ENCODE results near the gene NETO2. TPM values are rescaled to one million over a fixed set of nuclear protein-coding genes. Genes with fewer than 3 reads are reported as not detected.
"Not testable (repeated sequence)": the region's sequence is repeated elsewhere in the genome, so short reads cannot be mapped to it uniquely, and the experiment has no call there.

The NETO2 gene
- total and polyA plus RNA-seq, 3 experiments from 2014 or later, result 1.5 to 20.6 (median 19.3) TPM

- peaks cover 0 to 3% (median 2%) of the 10 kb centered on the region in 5 donors for H3K9me3 Mint-ChIP-seq
- Histone ChIP-seq H3K27ac (ENCODE audit: low read depth, low read length) (no peak overlapping the region), H3K27me3 (ENCODE audit: insufficient read depth, low read length, poor library complexity, severe bottlenecking) (no peaks in the 10 kb centered on the region), H3K9me3 (ENCODE audit: low read length) (no peaks in the 10 kb centered on the region), H3K36me3 (ENCODE audit: insufficient read depth, low read length) (no peaks in the 10 kb centered on the region), H3K4me3 (ENCODE audit: low read length) (no peak overlapping the region), H3K4me1 (ENCODE audit: insufficient read depth, low read length) (no peaks in the 10 kb centered on the region)
- H3K4me1 Mint-ChIP-seq, result no peaks in the 10 kb centered on the region
- peaks cover 4 to 6% of the 10 kb centered on the region in 2 donors for H3K27me3 Mint-ChIP-seq
- no peak for DNase-seq
- no peak overlapping the region for H3K4me3 Mint-ChIP-seq
- POLR2A ChIA-PET, result no interaction called here
- H3K36me3 Mint-ChIP-seq, result no peaks in the 10 kb centered on the region
- no peak overlapping the region for H3K27ac Mint-ChIP-seq
- CTCF ChIA-PET, result interaction anchor here (0.6 kb wide), 1 partner anchor 73 kb away, joined by 3 read pairs; no protein-coding TSS in a partner anchor
Observed at GRCh38 chr16:47060596-47060995, 83.1 kb downstream of the NETO2 start.

GRCh38 chr16:47059991-47060390, 83.8 kb downstream of the NETO2 start:
- Histone ChIP-seq H3K36me3 (ENCODE audit: insufficient read depth, low read length) (no peaks in the 10 kb centered on the region), H3K27ac (ENCODE audit: low read depth, low read length) (no peak overlapping the region), H3K27me3 (ENCODE audit: insufficient read depth, low read length, poor library complexity, severe bottlenecking) (no peaks in the 10 kb centered on the region), H3K9me3 (ENCODE audit: low read length) (no peaks in the 10 kb centered on the region), H3K4me3 (ENCODE audit: low read length) (no peak overlapping the region), H3K4me1 (ENCODE audit: insufficient read depth, low read length) (no peaks in the 10 kb centered on the region)
- Mint-ChIP-seq H3K4me1 (no peaks in the 10 kb centered on the region), H3K4me3 (no peak overlapping the region), H3K27me3 (peaks cover 4 to 6% of the 10 kb centered on the region in 2 donors), H3K36me3 (no peaks in the 10 kb centered on the region), H3K27ac (no peak overlapping the region), H3K9me3 (peaks cover 0 to 3% (median 2%) of the 10 kb centered on the region in 5 donors)
- POLR2A ChIA-PET, result no interaction called here
- CTCF ChIA-PET, result no interaction called here
- no peak for DNase-seq

GRCh38 chr16:47059130-47059529, 84.6 kb downstream of the NETO2 start:
- CTCF ChIA-PET; H3K36me3 Mint-ChIP-seq; H3K27ac ChIP-seq (ENCODE audit: low read depth, low read length); H3K4me3 ChIP-seq (ENCODE audit: low read length); H3K27me3 ChIP-seq (ENCODE audit: insufficient read depth, low read length, poor library complexity, severe bottlenecking); H3K4me3 Mint-ChIP-seq; H3K36me3 ChIP-seq (ENCODE audit: insufficient read depth, low read length); POLR2A ChIA-PET; H3K4me1 Mint-ChIP-seq; H3K4me1 ChIP-seq (ENCODE audit: insufficient read depth, low read length); H3K9me3 Mint-ChIP-seq; H3K27ac Mint-ChIP-seq; DNase-seq; H3K9me3 ChIP-seq (ENCODE audit: low read length); H3K27me3 Mint-ChIP-seq: not testable (repeated sequence)

- H3K36me3 ChIP-seq (ENCODE audit: insufficient read depth, low read length), result no peaks in the 10 kb centered on the region
Observed at GRCh38 chr16:47058295-47059086, 85.3 kb downstream of the NETO2 start.

GRCh38 chr16:47057630-47057993, 86.1 kb downstream of the NETO2 start:
- CTCF ChIA-PET, result no interaction called here
- Mint-ChIP-seq H3K9me3 (peaks cover 0 to 2% (median 0%) of the 10 kb centered on the region in 5 donors), H3K36me3 (no peaks in the 10 kb centered on the region), H3K4me3 (no peak overlapping the region), H3K27ac (no peak overlapping the region), H3K4me1 (no peaks in the 10 kb centered on the region), H3K27me3 (peaks cover 6% of the 10 kb centered on the region in 2 donors)
- Histone ChIP-seq H3K9me3 (ENCODE audit: low read length) (no peaks in the 10 kb centered on the region), H3K36me3 (ENCODE audit: insufficient read depth, low read length) (no peaks in the 10 kb centered on the region), H3K27ac (ENCODE audit: low read depth, low read length) (no peak overlapping the region), H3K4me3 (ENCODE audit: low read length) (no peak overlapping the region), H3K27me3 (ENCODE audit: insufficient read depth, low read length, poor library complexity, severe bottlenecking) (no peaks in the 10 kb centered on the region), H3K4me1 (ENCODE audit: insufficient read depth, low read length) (no peaks in the 10 kb centered on the region)
- DNase-seq, result no peak
- POLR2A ChIA-PET, result no interaction called here

More at GRCh38 chr16:47058295-47059086, 85.3 kb downstream of the NETO2 start:
- Histone ChIP-seq H3K4me3 (ENCODE audit: low read length) (no peak overlapping the region), H3K9me3 (ENCODE audit: low read length) (no peaks in the 10 kb centered on the region), H3K27me3 (ENCODE audit: insufficient read depth, low read length, poor library complexity, severe bottlenecking) (no peaks in the 10 kb centered on the region), H3K27ac (ENCODE audit: low read depth, low read length) (no peak overlapping the region), H3K4me1 (ENCODE audit: insufficient read depth, low read length) (no peaks in the 10 kb centered on the region)
- H3K36me3 Mint-ChIP-seq, result no peaks in the 10 kb centered on the region
- peaks cover 0 to 3% (median 2%) of the 10 kb centered on the region in 5 donors for H3K9me3 Mint-ChIP-seq
- ChIA-PET CTCF (no interaction called here), POLR2A (interaction anchor here (0.6 kb wide), 1 partner anchor 109 kb away, joined by 8 read pairs; no protein-coding TSS in a partner anchor)
- H3K4me1 Mint-ChIP-seq, result no peaks in the 10 kb centered on the region
- H3K27ac Mint-ChIP-seq, result no peak overlapping the region
- H3K4me3 Mint-ChIP-seq, result no peak overlapping the region
- H3K27me3 Mint-ChIP-seq, result peaks cover 4 to 6% of the 10 kb centered on the region in 2 donors
- DNase-seq, result no peak

GRCh38 chr16:47056688-47057629, 86.8 kb downstream of the NETO2 start:
- no peaks in the 10 kb centered on the region for H3K9me3 ChIP-seq (ENCODE audit: low read length)
- CTCF ChIA-PET, result no interaction called here
- no peaks in the 10 kb centered on the region for H3K4me1 ChIP-seq (ENCODE audit: insufficient read depth, low read length)
- DNase-seq, result no peak
- no peaks in the 10 kb centered on the region for H3K9me3 Mint-ChIP-seq
- H3K36me3 Mint-ChIP-seq, result no peaks in the 10 kb centered on the region
- H3K36me3 ChIP-seq (ENCODE audit: insufficient read depth, low read length), result no peaks in the 10 kb centered on the region
- H3K27me3 Mint-ChIP-seq, result peaks cover 6 to 7% of the 10 kb centered on the region in 2 donors
- no peak overlapping the region for H3K4me3 ChIP-seq (ENCODE audit: low read length)
- POLR2A ChIA-PET, result no interaction called here
- no peak overlapping the region for H3K27ac ChIP-seq (ENCODE audit: low read depth, low read length)
- no peaks in the 10 kb centered on the region for H3K4me1 Mint-ChIP-seq
- H3K4me3 Mint-ChIP-seq, result no peak overlapping the region
- H3K27me3 ChIP-seq (ENCODE audit: insufficient read depth, low read length, poor library complexity, severe bottlenecking), result no peaks in the 10 kb centered on the region
- H3K27ac Mint-ChIP-seq, result no peak overlapping the region

GRCh38 chr16:47056061-47056460, 87.7 kb downstream of the NETO2 start:
- H3K4me1 ChIP-seq (ENCODE audit: insufficient read depth, low read length); H3K27me3 ChIP-seq (ENCODE audit: insufficient read depth, low read length, poor library complexity, severe bottlenecking); H3K36me3 Mint-ChIP-seq; POLR2A ChIA-PET; H3K4me3 ChIP-seq (ENCODE audit: low read length); H3K9me3 ChIP-seq (ENCODE audit: low read length); H3K27ac ChIP-seq (ENCODE audit: low read depth, low read length); H3K27ac Mint-ChIP-seq; H3K4me3 Mint-ChIP-seq; DNase-seq; H3K27me3 Mint-ChIP-seq; H3K9me3 Mint-ChIP-seq; H3K36me3 ChIP-seq (ENCODE audit: insufficient read depth, low read length); CTCF ChIA-PET; H3K4me1 Mint-ChIP-seq: not testable (repeated sequence)

GRCh38 chr16:47055136-47055885, 88.4 kb downstream of the NETO2 start:
- no peaks in the 10 kb centered on the region for H3K27me3 ChIP-seq (ENCODE audit: insufficient read depth, low read length, poor library complexity, severe bottlenecking)
- no peak overlapping the region for H3K4me3 ChIP-seq (ENCODE audit: low read length)
- Mint-ChIP-seq H3K4me1 (no peaks in the 10 kb centered on the region), H3K27ac (no peak overlapping the region), H3K36me3 (no peaks in the 10 kb centered on the region), H3K4me3 (no peak overlapping the region), H3K27me3 (peaks cover 6 to 8% of the 10 kb centered on the region in 2 donors), H3K9me3 (no peaks in the 10 kb centered on the region)
- H3K27ac ChIP-seq (ENCODE audit: low read depth, low read length), result no peak overlapping the region
- POLR2A ChIA-PET, result no interaction called here
- CTCF ChIA-PET, result no interaction called here
- H3K4me1 ChIP-seq (ENCODE audit: insufficient read depth, low read length), result no peaks in the 10 kb centered on the region
- H3K36me3 ChIP-seq (ENCODE audit: insufficient read depth, low read length), result no peaks in the 10 kb centered on the region
- no peaks in the 10 kb centered on the region for H3K9me3 ChIP-seq (ENCODE audit: low read length)
- no peak for DNase-seq

All from CD8-positive, alpha-beta memory T cell (primary cell).